ENCODE data around the gene DYRK1B. TPM values are rescaled to one million over a fixed set of nuclear protein-coding genes. Genes with fewer than 3 reads are reported as not detected.
A peak's percentile ranks its signal among the peaks of the same experiment; 100 is the strongest.

The DYRK1B gene
- total RNA-seq, 1 donor from 2014 or later = 7.8 TPM

DNA sequence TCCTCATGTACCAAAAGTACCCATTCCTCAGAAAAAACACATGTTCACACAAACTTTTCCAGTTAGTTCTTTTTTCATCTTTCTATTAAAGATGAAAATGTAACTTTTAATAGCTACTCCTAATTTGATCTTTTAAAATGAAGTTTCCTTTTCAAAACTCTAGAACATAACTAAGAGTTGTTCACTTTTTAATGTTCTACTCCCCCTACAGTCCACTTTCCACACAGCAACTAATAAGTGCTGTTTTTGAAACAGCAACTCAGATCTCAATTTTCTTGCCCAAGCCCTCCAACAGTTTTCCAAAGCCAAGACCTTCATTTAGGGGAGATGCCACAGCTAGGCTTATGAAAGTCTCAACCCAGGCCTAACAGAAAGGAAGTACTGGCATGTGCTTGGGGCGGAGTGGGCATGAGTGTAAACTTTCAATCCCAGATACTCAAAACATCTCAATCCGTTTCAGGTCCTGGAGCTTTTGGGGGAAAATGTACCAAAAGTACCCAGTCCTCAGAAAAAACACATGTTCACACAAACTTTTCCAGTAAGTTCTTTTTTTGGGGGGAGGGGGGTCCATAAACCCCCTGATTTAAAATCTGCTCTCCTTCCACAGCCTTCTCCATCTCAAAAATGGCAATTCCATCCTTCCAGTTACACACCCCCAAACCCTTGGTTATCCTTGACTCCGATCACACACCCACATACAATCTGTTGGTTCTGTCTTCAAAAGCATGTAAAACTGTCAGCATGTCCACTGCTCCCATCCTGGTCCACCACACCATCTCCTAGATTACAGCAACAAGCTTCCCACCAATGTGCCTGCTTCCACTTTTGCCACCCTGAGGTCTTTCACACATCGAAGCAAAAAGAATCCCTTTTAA lies 10.2 kb upstream of the DYRK1B start:
- peak; percentile 60 for DNase-seq (ENCODE audit: low spot score)
- Histone ChIP-seq H3K27me3 (no peaks in the 10 kb centered on the region), H3K4me2 (peak overlapping the region; percentile 81), H3F3A (ENCODE audit: low read depth) (peaks cover 9% of the 10 kb centered on the region), H3K4me3 (peak overlapping the region; percentile 74), H3K36me3 (no peaks in the 10 kb centered on the region), H3K27ac (no peak overlapping the region), H3K9me3 (ENCODE audit: low read depth) (no peaks in the 10 kb centered on the region), H4K20me1 (ENCODE audit: low read depth) (peaks cover 50% of the 10 kb centered on the region), H2AFZ (replicated peaks) (no peak overlapping the region), H3K79me2 (ENCODE audit: low read depth) (peaks cover 67% of the 10 kb centered on the region), H3K4me1 (peaks cover 28% of the 10 kb centered on the region), H3K9ac (no peak overlapping the region)
- peaks cover 6% of the 10 kb centered on the region for H3K36me3 Mint-ChIP-seq
- H3K27me3 Mint-ChIP-seq (ENCODE audit: insufficient read depth, low read depth) = peaks cover 7% of the 10 kb centered on the region
- H3K27ac Mint-ChIP-seq = peak overlapping the region; percentile 74
- H3K9me3 Mint-ChIP-seq = no peaks in the 10 kb centered on the region
- H3K4me3 Mint-ChIP-seq = peak overlapping the region; percentile 97
- TF ChIP-seq, protein P1, sequence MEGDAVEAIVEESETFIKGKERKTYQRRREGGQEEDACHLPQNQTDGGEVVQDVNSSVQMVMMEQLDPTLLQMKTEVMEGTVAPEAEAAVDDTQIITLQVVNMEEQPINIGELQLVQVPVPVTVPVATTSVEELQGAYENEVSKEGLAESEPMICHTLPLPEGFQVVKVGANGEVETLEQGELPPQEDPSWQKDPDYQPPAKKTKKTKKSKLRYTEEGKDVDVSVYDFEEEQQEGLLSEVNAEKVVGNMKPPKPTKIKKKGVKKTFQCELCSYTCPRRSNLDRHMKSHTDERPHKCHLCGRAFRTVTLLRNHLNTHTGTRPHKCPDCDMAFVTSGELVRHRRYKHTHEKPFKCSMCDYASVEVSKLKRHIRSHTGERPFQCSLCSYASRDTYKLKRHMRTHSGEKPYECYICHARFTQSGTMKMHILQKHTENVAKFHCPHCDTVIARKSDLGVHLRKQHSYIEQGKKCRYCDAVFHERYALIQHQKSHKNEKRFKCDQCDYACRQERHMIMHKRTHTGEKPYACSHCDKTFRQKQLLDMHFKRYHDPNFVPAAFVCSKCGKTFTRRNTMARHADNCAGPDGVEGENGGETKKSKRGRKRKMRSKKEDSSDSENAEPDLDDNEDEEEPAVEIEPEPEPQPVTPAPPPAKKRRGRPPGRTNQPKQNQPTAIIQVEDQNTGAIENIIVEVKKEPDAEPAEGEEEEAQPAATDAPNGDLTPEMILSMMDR (IDR thresholded peaks at IDR 0.05) = peak; percentile 74
- TF ChIP-seq EZH2 (IDR thresholded peaks at IDR 0.05) = no peak
- H3K4me1 Mint-ChIP-seq = peaks cover 44% of the 10 kb centered on the region

DNA sequence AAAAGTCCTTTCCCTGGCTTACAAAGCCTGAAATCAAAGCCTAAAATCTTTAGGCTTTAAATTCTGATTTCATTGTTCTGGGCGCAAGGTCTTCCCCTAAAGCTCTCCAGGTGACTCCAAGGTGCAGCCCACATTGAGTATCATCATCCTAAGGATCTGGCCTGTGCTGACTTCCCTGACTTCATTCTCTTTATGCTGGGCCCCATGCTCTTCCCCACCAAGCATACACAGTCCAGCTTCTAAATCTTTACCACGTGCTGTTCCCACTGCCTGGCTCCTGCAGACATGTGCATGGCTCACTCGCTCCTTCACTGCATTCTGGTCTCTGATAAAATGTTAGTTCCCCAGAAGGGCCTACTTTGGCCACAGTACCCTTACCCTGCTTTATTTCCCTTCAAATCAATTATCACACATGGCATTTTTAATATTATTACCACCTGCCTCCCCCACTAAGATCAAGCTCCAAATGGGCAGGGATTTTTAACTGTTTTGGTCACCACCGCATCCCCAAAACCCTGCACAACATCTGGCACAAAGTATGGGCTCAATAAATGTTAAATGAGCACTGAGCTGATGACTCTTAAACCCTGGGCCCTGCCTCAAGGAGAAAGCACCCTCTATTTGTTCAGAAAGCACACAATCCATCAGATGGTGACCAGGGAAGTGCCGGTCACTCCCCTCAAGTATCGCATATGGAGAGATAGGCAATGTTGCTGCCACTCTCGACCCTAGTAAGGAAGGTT lies 8.9 kb upstream of the DYRK1B start:
- Histone ChIP-seq H3K9ac (no peak overlapping the region), H3K36me3 (no peaks in the 10 kb centered on the region), H3K79me2 (ENCODE audit: low read depth) (peaks cover 76% of the 10 kb centered on the region), H3K27me3 (no peaks in the 10 kb centered on the region), H2AFZ (replicated peaks) (no peak overlapping the region), H3K27ac (no peak overlapping the region), H3F3A (ENCODE audit: low read depth) (peaks cover 9% of the 10 kb centered on the region), H4K20me1 (ENCODE audit: low read depth) (peaks cover 50% of the 10 kb centered on the region), H3K9me3 (ENCODE audit: low read depth) (no peaks in the 10 kb centered on the region), H3K4me1 (peaks cover 28% of the 10 kb centered on the region), H3K4me2 (no peak overlapping the region), H3K4me3 (no peak overlapping the region)
- Mint-ChIP-seq H3K9me3 (no peaks in the 10 kb centered on the region), H3K36me3 (peaks cover 10% of the 10 kb centered on the region), H3K4me1 (peaks cover 44% of the 10 kb centered on the region), H3K27me3 (ENCODE audit: insufficient read depth, low read depth) (peaks cover 7% of the 10 kb centered on the region), H3K4me3 (peak overlapping the region; percentile 34), H3K27ac (peak overlapping the region; percentile 89)
- TF ChIP-seq EZH2 (IDR thresholded peaks at IDR 0.05) (no peak), EZH2phosphoT487 (IDR thresholded peaks at IDR 0.05) (no peak)
- TF ChIP-seq, protein P1 (IDR thresholded peaks at IDR 0.05) = no peak
- DNase-seq (ENCODE audit: low spot score) = no peak

DNA sequence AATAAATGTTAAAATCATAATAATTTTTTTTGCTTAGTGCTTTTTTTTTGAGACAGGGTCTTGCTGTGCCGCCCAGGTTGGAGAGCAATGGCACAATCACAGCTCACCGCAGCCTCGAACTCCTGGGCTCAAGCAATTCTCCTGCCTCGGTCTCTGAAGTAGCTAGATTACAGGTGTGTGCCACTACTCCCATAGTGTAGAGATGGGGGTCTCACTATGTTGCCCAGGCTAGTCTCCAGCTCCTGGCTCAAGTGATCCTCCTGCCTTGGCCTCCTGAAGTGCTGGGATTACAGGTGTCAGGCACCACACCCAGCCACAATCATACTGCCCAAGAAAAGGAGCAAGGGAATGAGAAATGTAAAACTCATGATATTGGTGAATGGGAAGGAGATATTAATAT lies 7.1 kb upstream of the DYRK1B start:
- no peak overlapping the region for H3K27ac Mint-ChIP-seq
- peaks cover 74% of the 10 kb centered on the region for H3K79me2 ChIP-seq (ENCODE audit: low read depth)
- no peaks in the 10 kb centered on the region for H3K36me3 ChIP-seq

More for the DNA sequence above, 7.1 kb upstream of the DYRK1B start:
- H3K4me3 Mint-ChIP-seq = no peak overlapping the region
- no peak overlapping the region for H3K9ac ChIP-seq
- H4K20me1 ChIP-seq (ENCODE audit: low read depth) = peaks cover 50% of the 10 kb centered on the region
- H3K4me2 ChIP-seq = no peak overlapping the region
- no peak overlapping the region for H3K27ac ChIP-seq
- DNase-seq (ENCODE audit: low spot score) = no peak
- H3K27me3 Mint-ChIP-seq (ENCODE audit: insufficient read depth, low read depth) = peaks cover 2% of the 10 kb centered on the region
- H3K36me3 Mint-ChIP-seq = peaks cover 16% of the 10 kb centered on the region
- H3F3A ChIP-seq (ENCODE audit: low read depth) = peaks cover 3% of the 10 kb centered on the region
- H3K4me1 Mint-ChIP-seq = peaks cover 33% of the 10 kb centered on the region
- H3K4me3 ChIP-seq = no peak overlapping the region
- TF ChIP-seq EZH2 (IDR thresholded peaks at IDR 0.05) (no peak), EZH2phosphoT487 (IDR thresholded peaks at IDR 0.05) (no peak)
- TF ChIP-seq, protein P1 (IDR thresholded peaks at IDR 0.05) = no peak
- H3K4me1 ChIP-seq = peaks cover 18% of the 10 kb centered on the region
- no peaks in the 10 kb centered on the region for H3K9me3 ChIP-seq (ENCODE audit: low read depth)
- H3K27me3 ChIP-seq = no peaks in the 10 kb centered on the region
- H3K9me3 Mint-ChIP-seq = no peaks in the 10 kb centered on the region
- no peak overlapping the region for H2AFZ ChIP-seq (replicated peaks)

Measured in neural progenitor cell (in vitro differentiated cells).